ENCODE results near the gene PHF23. TPM values are rescaled to one million over a fixed set of nuclear protein-coding genes. Genes with fewer than 3 reads are reported as not detected.
A peak's percentile ranks its signal among the peaks of the same experiment; 100 is the strongest.

PHF23 gene
- total and polyA plus RNA-seq, 9 of the 15 experiments (the other 6 are each of a cell fraction or from before 2014, with no cell fraction given) = 7.4 to 87.5 (median 33.7) TPM

DNA sequence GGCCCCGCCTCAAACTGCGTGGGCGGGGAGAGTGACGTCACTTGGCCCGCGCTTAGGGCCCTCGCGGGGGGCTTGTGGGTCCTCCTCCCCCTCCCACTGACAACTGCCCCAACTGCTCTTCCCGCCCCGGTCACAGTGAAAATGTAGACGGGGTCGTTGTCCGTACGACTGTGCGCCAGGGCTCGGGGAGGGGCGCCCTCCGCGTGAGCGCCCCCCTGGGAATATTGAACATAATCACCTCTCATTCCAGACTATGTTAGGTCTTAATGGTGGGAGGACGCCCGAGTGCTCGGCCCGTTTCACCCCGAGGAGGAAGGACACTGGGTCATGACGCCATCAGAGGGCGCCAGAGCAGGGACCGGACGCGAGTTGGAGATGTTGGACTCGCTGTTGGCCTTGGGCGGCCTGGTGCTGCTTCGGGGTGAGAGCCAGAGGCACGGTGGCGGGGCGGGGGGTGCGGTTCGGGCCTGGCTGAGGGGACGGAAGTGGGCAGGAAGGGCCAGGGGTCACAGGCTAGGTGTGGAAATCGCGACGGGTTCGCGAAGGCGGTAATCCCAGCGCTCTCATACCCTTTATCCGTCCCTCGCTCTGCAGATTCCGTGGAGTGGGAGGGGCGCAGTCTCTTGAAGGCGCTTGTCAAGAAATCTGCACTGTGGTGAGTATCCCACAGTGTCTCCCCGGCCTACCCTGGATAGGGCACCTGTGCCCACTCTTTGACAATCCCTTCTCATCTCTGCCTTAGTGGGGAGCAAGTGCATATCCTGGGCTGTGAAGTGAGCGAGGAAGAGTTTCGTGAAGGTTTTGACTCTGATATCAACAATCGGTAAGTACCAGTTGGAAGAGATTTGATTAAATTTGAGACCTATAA lies 13.2 kb upstream of the PHF23 start, which contains the start of gene ELP5 (continued):
- TF ChIP-seq ZNF274 (IDR thresholded peaks at IDR 0.05; ENCODE audit: borderline replicate concordance, low read depth, low read length) = no peak
- TF ChIP-seq NFIC (IDR thresholded peaks at IDR 0.05) = peak; percentile 51
- TF ChIP-seq TAF9B (IDR thresholded peaks at IDR 0.05; ENCODE audit: partially characterized antibody) = peak; percentile 52
- no peak; the same call in 1 of the 2 replicates for TF ChIP-seq ZEB2 (IDR thresholded peaks at IDR 0.05)
- TF ChIP-seq, protein P1, sequence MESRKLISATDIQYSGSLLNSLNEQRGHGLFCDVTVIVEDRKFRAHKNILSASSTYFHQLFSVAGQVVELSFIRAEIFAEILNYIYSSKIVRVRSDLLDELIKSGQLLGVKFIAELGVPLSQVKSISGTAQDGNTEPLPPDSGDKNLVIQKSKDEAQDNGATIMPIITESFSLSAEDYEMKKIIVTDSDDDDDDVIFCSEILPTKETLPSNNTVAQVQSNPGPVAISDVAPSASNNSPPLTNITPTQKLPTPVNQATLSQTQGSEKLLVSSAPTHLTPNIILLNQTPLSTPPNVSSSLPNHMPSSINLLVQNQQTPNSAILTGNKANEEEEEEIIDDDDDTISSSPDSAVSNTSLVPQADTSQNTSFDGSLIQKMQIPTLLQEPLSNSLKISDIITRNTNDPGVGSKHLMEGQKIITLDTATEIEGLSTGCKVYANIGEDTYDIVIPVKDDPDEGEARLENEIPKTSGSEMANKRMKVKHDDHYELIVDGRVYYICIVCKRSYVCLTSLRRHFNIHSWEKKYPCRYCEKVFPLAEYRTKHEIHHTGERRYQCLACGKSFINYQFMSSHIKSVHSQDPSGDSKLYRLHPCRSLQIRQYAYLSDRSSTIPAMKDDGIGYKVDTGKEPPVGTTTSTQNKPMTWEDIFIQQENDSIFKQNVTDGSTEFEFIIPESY (CRISPR knock-in tag; IDR thresholded peaks at IDR 0.05) = peak; percentile 34; the same call in 1 of the 2 replicates
- peak; percentile 84 for TF ChIP-seq SP1 (CRISPR knock-in tag; IDR thresholded peaks at IDR 0.05)
- peak; percentile 30; the same call in 1 of the 2 replicates for TF ChIP-seq SOX6 (IDR thresholded peaks at IDR 0.05)
- TF ChIP-seq SIN3B (IDR thresholded peaks at IDR 0.05; ENCODE audit: low read depth) = peak; percentile 75
- TF ChIP-seq, protein P2, sequence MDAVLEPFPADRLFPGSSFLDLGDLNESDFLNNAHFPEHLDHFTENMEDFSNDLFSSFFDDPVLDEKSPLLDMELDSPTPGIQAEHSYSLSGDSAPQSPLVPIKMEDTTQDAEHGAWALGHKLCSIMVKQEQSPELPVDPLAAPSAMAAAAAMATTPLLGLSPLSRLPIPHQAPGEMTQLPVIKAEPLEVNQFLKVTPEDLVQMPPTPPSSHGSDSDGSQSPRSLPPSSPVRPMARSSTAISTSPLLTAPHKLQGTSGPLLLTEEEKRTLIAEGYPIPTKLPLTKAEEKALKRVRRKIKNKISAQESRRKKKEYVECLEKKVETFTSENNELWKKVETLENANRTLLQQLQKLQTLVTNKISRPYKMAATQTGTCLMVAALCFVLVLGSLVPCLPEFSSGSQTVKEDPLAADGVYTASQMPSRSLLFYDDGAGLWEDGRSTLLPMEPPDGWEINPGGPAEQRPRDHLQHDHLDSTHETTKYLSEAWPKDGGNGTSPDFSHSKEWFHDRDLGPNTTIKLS (IDR thresholded peaks at IDR 0.05; ENCODE audit: borderline replicate concordance, low read depth) = peak; percentile 49
- TF ChIP-seq, protein P3, sequence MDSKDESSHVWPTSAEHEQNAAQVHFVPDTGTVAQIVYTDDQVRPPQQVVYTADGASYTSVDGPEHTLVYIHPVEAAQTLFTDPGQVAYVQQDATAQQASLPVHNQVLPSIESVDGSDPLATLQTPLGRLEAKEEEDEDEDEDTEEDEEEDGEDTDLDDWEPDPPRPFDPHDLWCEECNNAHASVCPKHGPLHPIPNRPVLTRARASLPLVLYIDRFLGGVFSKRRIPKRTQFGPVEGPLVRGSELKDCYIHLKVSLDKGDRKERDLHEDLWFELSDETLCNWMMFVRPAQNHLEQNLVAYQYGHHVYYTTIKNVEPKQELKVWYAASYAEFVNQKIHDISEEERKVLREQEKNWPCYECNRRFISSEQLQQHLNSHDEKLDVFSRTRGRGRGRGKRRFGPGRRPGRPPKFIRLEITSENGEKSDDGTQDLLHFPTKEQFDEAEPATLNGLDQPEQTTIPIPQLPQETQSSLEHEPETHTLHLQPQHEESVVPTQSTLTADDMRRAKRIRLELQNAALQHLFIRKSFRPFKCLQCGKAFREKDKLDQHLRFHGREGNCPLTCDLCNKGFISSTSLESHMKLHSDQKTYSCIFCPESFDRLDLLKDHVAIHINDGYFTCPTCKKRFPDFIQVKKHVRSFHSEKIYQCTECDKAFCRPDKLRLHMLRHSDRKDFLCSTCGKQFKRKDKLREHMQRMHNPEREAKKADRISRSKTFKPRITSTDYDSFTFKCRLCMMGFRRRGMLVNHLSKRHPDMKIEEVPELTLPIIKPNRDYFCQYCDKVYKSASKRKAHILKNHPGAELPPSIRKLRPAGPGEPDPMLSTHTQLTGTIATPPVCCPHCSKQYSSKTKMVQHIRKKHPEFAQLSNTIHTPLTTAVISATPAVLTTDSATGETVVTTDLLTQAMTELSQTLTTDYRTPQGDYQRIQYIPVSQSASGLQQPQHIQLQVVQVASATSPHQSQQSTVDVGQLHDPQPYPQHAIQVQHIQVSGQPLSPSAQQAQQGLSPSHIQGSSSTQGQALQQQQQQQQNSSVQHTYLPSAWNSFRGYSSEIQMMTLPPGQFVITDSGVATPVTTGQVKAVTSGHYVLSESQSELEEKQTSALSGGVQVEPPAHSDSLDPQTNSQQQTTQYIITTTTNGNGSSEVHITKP (IDR thresholded peaks at IDR 0.05; ENCODE audit: partially characterized antibody) = peak; percentile 65
- no peak for TF ChIP-seq MEF2D (tag; conservative IDR thresholded peaks at IDR 0.05; ENCODE audit: low read depth)
- TF ChIP-seq, protein P4, sequence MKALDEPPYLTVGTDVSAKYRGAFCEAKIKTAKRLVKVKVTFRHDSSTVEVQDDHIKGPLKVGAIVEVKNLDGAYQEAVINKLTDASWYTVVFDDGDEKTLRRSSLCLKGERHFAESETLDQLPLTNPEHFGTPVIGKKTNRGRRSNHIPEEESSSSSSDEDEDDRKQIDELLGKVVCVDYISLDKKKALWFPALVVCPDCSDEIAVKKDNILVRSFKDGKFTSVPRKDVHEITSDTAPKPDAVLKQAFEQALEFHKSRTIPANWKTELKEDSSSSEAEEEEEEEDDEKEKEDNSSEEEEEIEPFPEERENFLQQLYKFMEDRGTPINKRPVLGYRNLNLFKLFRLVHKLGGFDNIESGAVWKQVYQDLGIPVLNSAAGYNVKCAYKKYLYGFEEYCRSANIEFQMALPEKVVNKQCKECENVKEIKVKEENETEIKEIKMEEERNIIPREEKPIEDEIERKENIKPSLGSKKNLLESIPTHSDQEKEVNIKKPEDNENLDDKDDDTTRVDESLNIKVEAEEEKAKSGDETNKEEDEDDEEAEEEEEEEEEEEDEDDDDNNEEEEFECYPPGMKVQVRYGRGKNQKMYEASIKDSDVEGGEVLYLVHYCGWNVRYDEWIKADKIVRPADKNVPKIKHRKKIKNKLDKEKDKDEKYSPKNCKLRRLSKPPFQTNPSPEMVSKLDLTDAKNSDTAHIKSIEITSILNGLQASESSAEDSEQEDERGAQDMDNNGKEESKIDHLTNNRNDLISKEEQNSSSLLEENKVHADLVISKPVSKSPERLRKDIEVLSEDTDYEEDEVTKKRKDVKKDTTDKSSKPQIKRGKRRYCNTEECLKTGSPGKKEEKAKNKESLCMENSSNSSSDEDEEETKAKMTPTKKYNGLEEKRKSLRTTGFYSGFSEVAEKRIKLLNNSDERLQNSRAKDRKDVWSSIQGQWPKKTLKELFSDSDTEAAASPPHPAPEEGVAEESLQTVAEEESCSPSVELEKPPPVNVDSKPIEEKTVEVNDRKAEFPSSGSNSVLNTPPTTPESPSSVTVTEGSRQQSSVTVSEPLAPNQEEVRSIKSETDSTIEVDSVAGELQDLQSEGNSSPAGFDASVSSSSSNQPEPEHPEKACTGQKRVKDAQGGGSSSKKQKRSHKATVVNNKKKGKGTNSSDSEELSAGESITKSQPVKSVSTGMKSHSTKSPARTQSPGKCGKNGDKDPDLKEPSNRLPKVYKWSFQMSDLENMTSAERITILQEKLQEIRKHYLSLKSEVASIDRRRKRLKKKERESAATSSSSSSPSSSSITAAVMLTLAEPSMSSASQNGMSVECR (CRISPR knock-in tag; IDR thresholded peaks at IDR 0.05) = peak; percentile 84
- peak; percentile 92 for TF ChIP-seq POLR2A (conservative IDR thresholded peaks at IDR 0.05)
- TF ChIP-seq KLF6 (CRISPR knock-in tag; IDR thresholded peaks at IDR 0.05; ENCODE audit: borderline replicate concordance) = no peak

All from K562 (cell line).